Transverse colon (tissue), 4 donors: ENCODE results near the gene N4BP2L2.

Experiments used
- CTCF ChIP-seq, 5 experiments: fragments of 200-600 bp in 3 of 5; fragments of 450-650 bp in 2 of 5; sonication (generic) in 3 of 5; IDR thresholded peaks; 1 replicate in 2 of 5; 2 replicates in 3 of 5; pipeline ENCODE4 v1.5.1; 2016 to 2017; ENCODE audit warnings: antibody characterized with exemption in 5 of 5, inconsistent platforms in 3 of 5, mild to moderate bottlenecking in 2 of 5, moderate library complexity in 1 of 5
- EP300 ChIP-seq: sonication (generic); formaldehyde crosslinking; IDR thresholded peaks from one replicate; pipeline ENCODE4 v1.6.1; 2017; ENCODE audit warnings: antibody characterized with exemption, low read depth
- POLR2A ChIP-seq: fragments of 450-650 bp; IDR thresholded peaks from one replicate; pipeline ENCODE4 v1.6.1; 2016; ENCODE audit warnings: antibody characterized with exemption, mild to moderate bottlenecking, moderate library complexity
- POLR2AphosphoS5 ChIP-seq, 3 donors: sonication (generic); formaldehyde crosslinking; IDR thresholded peaks; one replicate each; pipeline ENCODE4 v1.6.1; 2016; ENCODE audit warnings: antibody characterized with exemption in 3 of 3

DNA sequence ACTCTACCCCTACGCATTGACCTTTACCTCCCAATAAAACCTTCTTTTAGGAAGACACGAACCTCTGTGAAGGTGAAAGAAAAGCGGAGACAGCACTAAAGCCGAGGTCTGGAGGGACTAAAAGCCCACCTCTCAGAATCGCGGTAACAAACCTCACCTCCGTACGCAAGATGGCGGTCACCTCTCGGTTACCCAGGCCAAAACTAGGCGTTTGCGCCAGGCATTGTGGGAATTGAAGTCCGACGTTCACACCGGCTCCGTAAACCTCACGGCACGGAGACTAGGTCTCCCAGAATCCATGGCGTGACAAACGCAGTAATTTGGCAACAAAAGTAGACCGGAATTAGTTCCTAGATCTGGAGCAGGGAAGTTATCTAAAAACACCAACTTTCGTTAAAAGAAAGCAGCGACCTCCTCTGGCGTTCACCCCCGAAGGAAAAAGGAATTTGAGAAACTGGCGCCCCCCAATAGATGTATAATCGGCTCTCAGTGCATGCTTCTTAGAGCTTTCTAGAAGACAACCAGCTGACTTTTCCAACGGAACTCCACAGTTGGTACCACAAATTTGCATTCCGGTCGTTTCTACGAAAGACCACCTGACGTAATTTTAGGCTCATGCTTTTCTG is at the start of gene N4BP2L2:
- TF ChIP-seq CTCF (IDR thresholded peaks at IDR 0.05) (peak in 1 of 5 experiments; percentile 15), EP300 (no peak), POLR2A (peak; percentile 54), POLR2AphosphoS5 (IDR thresholded peaks at IDR 0.05) (peak; percentile 69 to 80 (median 76))
